GM12878 (cell line): ENCODE data around the gene TNRC6C. TPM values are rescaled to one million over a fixed set of nuclear protein-coding genes. Genes with fewer than 3 reads are reported as not detected.

Experiments used
- ATAC-seq: fragments of 200-7000 bp; cut with Tn5 transposase; 3 replicates; pipeline ENCODE4 v1.9.1; 2020; ENCODE audit warnings: mild to moderate bottlenecking, moderate library complexity
- BruUV-seq: library from RNA; stranded (reverse); fragments of 400-500 nt; replicated peaks from 2 replicates; lab custom pipeline; 2021; lab: Mats Ljungman, UMichigan
- CTCF ChIA-PET: fragments of 300-600 bp; sonication (Branson Sonifier 250); formaldehyde crosslinking; extraction: SDS; loops from one replicate; lab custom pipeline; 2021; ENCODE audit warnings: inconsistent platforms; lab: Yijun Ruan, JAX
- POLR2A ChIA-PET: fragments of 350-600 bp; formaldehyde crosslinking; extraction: SDS; loops from one replicate; lab custom pipeline; 2021; ENCODE audit warnings: inconsistent platforms; lab: Charles Lee
- RAD21 ChIA-PET: fragments of 300-600 bp; sonication (Branson Sonifier 250); formaldehyde crosslinking; loops from one replicate; lab custom pipeline; 2023; ENCODE audit warnings: antibody characterized with exemption; ENCODE audit not compliant: unreplicated experiment; lab: Charles Lee
- SMC1A ChIA-PET: fragments of 300-600 bp; sonication (Branson Sonifier 250); formaldehyde crosslinking; loops from one replicate; lab custom pipeline; 2023; ENCODE audit not compliant: unreplicated experiment, uncharacterized antibody; lab: Charles Lee
- DNase-seq: peaks from one replicate; pipeline ENCODE4 v3.0.0-alpha.2; 2011; ENCODE audit warnings: low read depth, low spot score
- FAIRE-seq: peaks from 3 replicates; lab custom pipeline; 2011; peaks lifted over from hg19 to GRCh38; lab: Jason Lieb, UNC
- H2AFZ ChIP-seq: 2 replicates; pipeline ENCODE4 v1.6.0; 2011; ENCODE audit warnings: low read depth, low read length, control low read depth; ENCODE audit not compliant: control insufficient read depth
- H3K27ac ChIP-seq: 2 replicates; pipeline ENCODE4 v1.5.1; 2011; ENCODE audit warnings: control low read depth; ENCODE audit not compliant: control insufficient read depth, insufficient read depth
- H3K27me3 ChIP-seq, 2 experiments: replicated peaks in 1 of 2; 2 replicates each; pipeline versions ENCODE4 v1.6.0 to v1.6.1; 2011; ENCODE audit warnings: low read length in 1 of 2; ENCODE audit not compliant: control insufficient read depth in 2 of 2, insufficient read depth in 2 of 2
- H3K36me3 ChIP-seq, 2 experiments: 2 replicates each; pipeline ENCODE4 v1.5.1; 2011; ENCODE audit warnings: low read length in 1 of 2; ENCODE audit not compliant: control insufficient read depth in 2 of 2, insufficient read depth in 2 of 2
- H3K4me1 ChIP-seq: 2 replicates; pipeline ENCODE4 v1.6.1; 2011; ENCODE audit warnings: mild to moderate bottlenecking, low read length, moderate library complexity, mixed read lengths; ENCODE audit not compliant: control insufficient read depth, insufficient read depth
- H3K4me2 ChIP-seq: 2 replicates; pipeline ENCODE4 v1.6.0; 2011; ENCODE audit warnings: control low read depth; ENCODE audit not compliant: control insufficient read depth, insufficient read depth
- H3K4me3 ChIP-seq: fragments of 200-600 bp; sonication (generic); 2 replicates; pipeline ENCODE4 v1.5.1; 2016
- H3K79me2 ChIP-seq: 2 replicates; pipeline ENCODE4 v1.6.0; 2011; ENCODE audit warnings: low read length; ENCODE audit not compliant: control insufficient read depth, insufficient read depth
- H3K9ac ChIP-seq: 2 replicates; pipeline ENCODE4 v1.8.0; 2011; ENCODE audit warnings: low read length, control low read depth, mixed read lengths; ENCODE audit not compliant: control insufficient read depth, insufficient read depth
- H3K9me3 ChIP-seq: replicated peaks from 3 replicates; pipeline ENCODE4 v1.5.1; 2011; ENCODE audit warnings: mild to moderate bottlenecking, low read length; ENCODE audit not compliant: control insufficient read depth, insufficient read depth
- H4K20me1 ChIP-seq: 2 replicates; pipeline ENCODE4 v1.6.0; 2011; ENCODE audit not compliant: control insufficient read depth, insufficient read depth
- ETV6 ChIP-seq, 2 experiments: fragments of 450-650 bp in 1 of 2; IDR thresholded peaks in 1 of 2; conservative IDR thresholded peaks in 1 of 2; 2 replicates each; pipeline ENCODE4 v1.6.1; 2014; ENCODE audit warnings: antibody characterized with exemption in 1 of 2, borderline replicate concordance in 1 of 2, low read depth in 1 of 2, mild to moderate bottlenecking in 1 of 2, moderate library complexity in 1 of 2
- RELA ChIP-seq: fragments of 450-650 bp; IDR thresholded peaks from 2 replicates; pipeline ENCODE4 v1.8.0; 2014; ENCODE audit warnings: borderline replicate concordance; ENCODE audit not compliant: partially characterized antibody
- SKIL ChIP-seq: fragments of 450-650 bp; IDR thresholded peaks from 2 replicates; pipeline ENCODE4 v1.6.1; 2017; ENCODE audit warnings: mild to moderate bottlenecking, low read depth, inconsistent platforms; ENCODE audit not compliant: poor library complexity, severe bottlenecking
- WGBS: methylation state at CpG from one replicate; pipeline ENCODE4 v1.1.6; 2016; ENCODE audit warnings: low lambda C conversion rate; ENCODE audit not compliant: insufficient replicate concordance, insufficient coverage; ENCODE audit errors: missing lambda C conversion rate; 5-methylcytosine and 5-hydroxymethylcytosine counted together
- in situ Hi-C: fragments of 300-500 bp; cut with MboI; formaldehyde crosslinking; loops from 9 replicates; pipeline ENCODE4 v1.14.3; 2018; ENCODE audit warnings: mixed read lengths
- intact Hi-C: fragments of 100-400 bp; cut with micrococcal nuclease; formaldehyde crosslinking; loops from one replicate; pipeline ENCODE4 v1.14.2; 2022; ENCODE audit not compliant: unreplicated experiment
- polyA plus RNA-seq, 11 experiments: library from polyadenylated mRNA; depleted of rRNA in 4 of 11; unstranded in 6 of 11; stranded (reverse) in 5 of 11; fragments of >200 nt; fragmentation: Nextera tagmentation in 4 of 11; fragmentation: Illumina TruSeq in 1 of 11; extraction: Ambion mirVana in 4 of 11; extraction: Trizol in 1 of 11; gene quantifications; 1 replicate in 1 of 11; 2 replicates in 10 of 11; pipeline versions ENCODE4 v1.2.1 to v1.2.3, GENCODE V29; 2011 to 2016; ENCODE audit warnings: inconsistent platforms in 2 of 11, missing spikeins in 2 of 11, low read depth in 1 of 11
- total RNA-seq, 4 experiments: library from RNA; depleted of rRNA in 3 of 4; stranded (reverse); fragments of >200 nt in 3 of 4; fragmentation: Illumina TruSeq in 1 of 4; extraction: Trizol in 1 of 4; gene quantifications; 2 replicates each; pipeline versions ENCODE4 v1.2.1 to v1.2.3, GENCODE V29; 2013 to 2021

Gene TNRC6C
- total and polyA plus RNA-seq, 10 of the 15 experiments (the other 5 are each of a cell fraction or from before 2014, with no cell fraction given) = 0.40 to 6.1 (median 0.96) TPM

GRCh38 chr17:78051186-78051972 is 92.9 kb downstream of the TNRC6C start:
- in situ Hi-C loops = no loop called here
- Histone ChIP-seq H3K4me3 (no peak overlapping the region), H3K4me2 (no peak overlapping the region), H3K9ac (no peak overlapping the region), H4K20me1 (no peaks in the 10 kb centered on the region), H2AFZ (no peak overlapping the region), H3K27me3 (no peaks in the 10 kb centered on the region), H3K9me3 (no peaks in the 10 kb centered on the region)
- CTCF ChIA-PET = interaction anchor here (1.3 to 1.5 kb wide), 2 partner anchors 32 to 34 kb away, joined by 3 to 4 read pairs; no protein-coding TSS in a partner anchor
- no peak for DNase-seq
- intact Hi-C loops = no loop called here
- RAD21 ChIA-PET = no interaction called here
- WGBS = 70% methylated on average over 19 of the region's 19 CpGs
- no peak for ATAC-seq
- no peak for FAIRE-seq
- TF ChIP-seq RELA = no peak
- no peak for TF ChIP-seq ETV6 (conservative IDR thresholded peaks at IDR 0.05 in 1 of 2, IDR thresholded peaks at IDR 0.05 in 1 of 2; ENCODE audit: borderline replicate concordance in 1 of 2, low read depth in 1 of 2)
- TF ChIP-seq SKIL = no peak
- TF ChIP-seq, all 136 proteins: peak for 0
- Histone ChIP-seq H3K4me1 (no peaks in the 10 kb centered on the region), H3K79me2 (no peaks in the 10 kb centered on the region), H3K36me3 (peaks cover 3 to 6% of the 10 kb centered on the region in 2 experiments), H3K27ac (no peak overlapping the region)
- ChIA-PET SMC1A (interaction anchor here (0.7 to 2.0 kb wide), 3 partner anchors 9 to 45 kb away, joined by 3 to 6 read pairs (median 4); no protein-coding TSS in a partner anchor), POLR2A (interaction anchor here (0.6 kb wide), 1 partner anchor 729 kb away, joined by 4 read pairs; no protein-coding TSS in a partner anchor)
- BruUV-seq = no TSS peak
